H1 (cell line): ENCODE results near the gene SLC16A6. TPM values are rescaled to one million over a fixed set of nuclear protein-coding genes. Genes with fewer than 3 reads are reported as not detected.

Source experiments
- CBX5 ChIP-seq: fragments of 300-800, 300-1000 bp; sonication (generic); IDR thresholded peaks from 2 replicates; pipeline ENCODE4 v1.7.1; 2016; ENCODE audit warnings: antibody characterized with exemption, low read length, low read depth
- CHD7 ChIP-seq: fragments of 300-600 bp; sonication (generic); IDR thresholded peaks from 2 replicates; pipeline ENCODE4 v1.7.1; 2012; ENCODE audit warnings: low read length, moderate library complexity, mild to moderate bottlenecking, inconsistent platforms; ENCODE audit not compliant: insufficient replicate concordance
- JUN ChIP-seq: IDR thresholded peaks from 2 replicates; pipeline ENCODE4 v1.6.1; 2011; ENCODE audit warnings: low read depth, mild to moderate bottlenecking, improper control_type of control experiment, low read length
- JUND ChIP-seq: IDR thresholded peaks from 2 replicates; pipeline ENCODE4 v1.6.1; 2011; ENCODE audit warnings: mild to moderate bottlenecking, improper control_type of control experiment, low read length
- MAFK ChIP-seq: IDR thresholded peaks from 2 replicates; pipeline ENCODE4 v1.6.1; 2012; ENCODE audit warnings: low read depth, mild to moderate bottlenecking, improper control_type of control experiment, low read length
- POLR2AphosphoS5 ChIP-seq: IDR thresholded peaks from 2 replicates; pipeline ENCODE4 v1.6.1; 2011; ENCODE audit warnings: low read depth, low read length
- RAD21 ChIP-seq, 2 experiments: IDR thresholded peaks in 1 of 2; conservative IDR thresholded peaks in 1 of 2; 2 replicates each; pipeline ENCODE4 v1.6.1; 2011; ENCODE audit warnings: low read depth in 2 of 2, low read length in 2 of 2, improper control_type of control experiment in 1 of 2, inconsistent platforms in 1 of 2, mild to moderate bottlenecking in 1 of 2, moderate library complexity in 1 of 2
- polyA plus RNA-seq, 7 experiments: library from polyadenylated mRNA; depleted of rRNA in 3 of 7; stranded (reverse) in 5 of 7; unstranded in 2 of 7; fragments of >200 nt in 5 of 7; fragments of 200-250 nt in 2 of 7; gene quantifications; 1 replicate in 5 of 7; 2 replicates in 1 of 7; 4 replicates in 1 of 7; pipeline versions ENCODE4 v1.2.1 to v1.2.3, GENCODE V29; 2011 to 2013; ENCODE audit warnings: missing spikeins in 2 of 7, mixed read lengths in 2 of 7
- total RNA-seq: library from RNA; stranded (reverse); fragmentation: NEBNext Ultra II Directional; extraction: Animal tissue kit (Norgen Biotek cat#: 25700); gene quantifications from 2 replicates; pipeline ENCODE4 v1.2.1, GENCODE V29; 2021
- TF ChIP-seq, protein P1 (sequence below): IDR thresholded peaks from 2 replicates; pipeline ENCODE4 v1.6.1; 2012; ENCODE audit warnings: inconsistent platforms

SLC16A6 gene
- total and polyA plus RNA-seq, 2 of the 8 experiments (the other 6 are each of a cell fraction or from before 2014, with no cell fraction given), result 0.17 to 0.22 TPM

- TF ChIP-seq CHD7 (no peak), JUND (no peak), RAD21 (IDR thresholded peaks at IDR 0.05 in 1 of 2, conservative IDR thresholded peaks at IDR 0.05 in 1 of 2; ENCODE audit: low read depth in 2 of 2, low read length in 2 of 2) (no peak), POLR2AphosphoS5 (peak; percentile 64), MAFK (no peak), JUN (no peak), CBX5 (no peak)
- TF ChIP-seq, protein P1, sequence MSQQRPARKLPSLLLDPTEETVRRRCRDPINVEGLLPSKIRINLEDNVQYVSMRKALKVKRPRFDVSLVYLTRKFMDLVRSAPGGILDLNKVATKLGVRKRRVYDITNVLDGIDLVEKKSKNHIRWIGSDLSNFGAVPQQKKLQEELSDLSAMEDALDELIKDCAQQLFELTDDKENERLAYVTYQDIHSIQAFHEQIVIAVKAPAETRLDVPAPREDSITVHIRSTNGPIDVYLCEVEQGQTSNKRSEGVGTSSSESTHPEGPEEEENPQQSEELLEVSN, result peak; percentile 78
Observed at GRCh38 chr17:68290955-68291835, at the start of gene SLC16A6, which contains the start of gene ARSG (continued).
